ENCODE results near the gene AFF3. TPM values are rescaled to one million over a fixed set of nuclear protein-coding genes. Genes with fewer than 3 reads are reported as not detected.

Gene AFF3
- total and polyA plus RNA-seq, 9 donors: 2.4 to 7.2 (median 3.7) TPM

DNA sequence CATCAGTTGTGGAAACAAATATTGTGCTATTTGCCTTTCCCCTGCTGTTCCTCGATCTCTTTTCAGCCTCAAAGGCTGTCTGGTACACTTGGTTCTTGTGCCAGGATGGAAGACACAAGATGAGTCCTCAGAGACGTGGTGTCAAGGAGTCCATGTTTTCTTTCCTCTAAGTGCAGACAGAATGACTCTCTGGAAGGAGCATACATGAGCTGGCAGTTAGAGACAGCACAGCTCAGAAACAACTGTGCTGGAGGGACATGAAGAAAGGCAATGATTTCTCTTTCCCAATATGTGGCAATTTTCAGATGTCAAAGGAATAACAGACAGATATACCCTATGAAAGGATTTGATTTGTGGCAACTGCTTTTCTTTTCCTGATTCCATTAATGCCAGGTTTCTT is 162.2 kb downstream of the AFF3 start:
- no peaks in the 10 kb centered on the region for H3K9me3 ChIP-seq (replicated peaks; ENCODE audit: control insufficient read depth, low read depth, low read length)
- WGBS (ENCODE audit: insufficient coverage): 35% methylated on average over 2 of the region's 2 CpGs
- H3K27me3 ChIP-seq (ENCODE audit: control insufficient read depth, insufficient read depth, low read length): no peaks in the 10 kb centered on the region
- H3K4me3 ChIP-seq (ENCODE audit: low read length): no peak overlapping the region
- peaks cover 4% of the 10 kb centered on the region for H3K4me1 ChIP-seq (ENCODE audit: control insufficient read depth, insufficient read depth, low read length)
- H3K36me3 ChIP-seq (ENCODE audit: control insufficient read depth, insufficient read depth, low read length): no peaks in the 10 kb centered on the region
- H3K27ac ChIP-seq (ENCODE audit: low read length): no peak overlapping the region
- DNase-seq: no peak

- Histone ChIP-seq H3K36me3 (ENCODE audit: control insufficient read depth, insufficient read depth, low read length) (no peaks in the 10 kb centered on the region), H3K27ac (ENCODE audit: low read length) (no peak overlapping the region), H3K27me3 (ENCODE audit: control insufficient read depth, insufficient read depth, low read length) (no peaks in the 10 kb centered on the region), H3K4me3 (ENCODE audit: low read length) (no peak overlapping the region), H3K9me3 (replicated peaks; ENCODE audit: control insufficient read depth, low read depth, low read length) (no peaks in the 10 kb centered on the region), H3K4me1 (ENCODE audit: control insufficient read depth, insufficient read depth, low read length) (no peaks in the 10 kb centered on the region)
- DNase-seq: no peak
- WGBS (ENCODE audit: insufficient coverage): no CpG with 5 or more reads among the region's 1 CpG
These were observed 164.4 kb downstream of the AFF3 start for GRCh38 chr2:99977966-99978365.

- Histone ChIP-seq H3K4me1 (ENCODE audit: control insufficient read depth, insufficient read depth, low read length) (no peaks in the 10 kb centered on the region), H3K4me3 (ENCODE audit: low read length) (no peak overlapping the region), H3K27ac (ENCODE audit: low read length) (no peak overlapping the region), H3K9me3 (replicated peaks; ENCODE audit: control insufficient read depth, low read depth, low read length) (no peaks in the 10 kb centered on the region), H3K27me3 (ENCODE audit: control insufficient read depth, insufficient read depth, low read length) (no peaks in the 10 kb centered on the region), H3K36me3 (ENCODE audit: control insufficient read depth, insufficient read depth, low read length) (no peaks in the 10 kb centered on the region)
- no peak for DNase-seq
These were observed 167.0 kb downstream of the AFF3 start for GRCh38 chr2:99975386-99975785.

- no CpG with 5 or more reads among the region's 3 CpGs for WGBS (ENCODE audit: insufficient coverage)
- no peak overlapping the region for H3K27ac ChIP-seq (ENCODE audit: low read length)
- no peaks in the 10 kb centered on the region for H3K36me3 ChIP-seq (ENCODE audit: control insufficient read depth, insufficient read depth, low read length)
- DNase-seq: no peak
- H3K9me3 ChIP-seq (replicated peaks; ENCODE audit: control insufficient read depth, low read depth, low read length): no peaks in the 10 kb centered on the region
- no peaks in the 10 kb centered on the region for H3K4me1 ChIP-seq (ENCODE audit: control insufficient read depth, insufficient read depth, low read length)
- H3K27me3 ChIP-seq (ENCODE audit: control insufficient read depth, insufficient read depth, low read length): no peaks in the 10 kb centered on the region
- H3K4me3 ChIP-seq (ENCODE audit: low read length): no peak overlapping the region
These were observed 167.6 kb downstream of the AFF3 start for GRCh38 chr2:99974682-99975375.

- no peaks in the 10 kb centered on the region for H3K4me1 ChIP-seq (ENCODE audit: control insufficient read depth, insufficient read depth, low read length)
- no peaks in the 10 kb centered on the region for H3K9me3 ChIP-seq (replicated peaks; ENCODE audit: control insufficient read depth, low read depth, low read length)
- 93% methylated on average over 3 of the region's 6 CpGs for WGBS (ENCODE audit: insufficient coverage)
These were observed 168.1 kb downstream of the AFF3 start for GRCh38 chr2:99974275-99974674.

GRCh38 chr2:99971326-99971900 is 171.0 kb downstream of the AFF3 start:
- no peaks in the 10 kb centered on the region for H3K36me3 ChIP-seq (ENCODE audit: control insufficient read depth, insufficient read depth, low read length)
- peak; percentile 32 for DNase-seq
- no peaks in the 10 kb centered on the region for H3K27me3 ChIP-seq (ENCODE audit: control insufficient read depth, insufficient read depth, low read length)
- 41% methylated on average over 2 of the region's 3 CpGs for WGBS (ENCODE audit: insufficient coverage)
- no peaks in the 10 kb centered on the region for H3K4me1 ChIP-seq (ENCODE audit: control insufficient read depth, insufficient read depth, low read length)
- H3K4me3 ChIP-seq (ENCODE audit: low read length): no peak overlapping the region
- H3K27ac ChIP-seq (ENCODE audit: low read length): no peak overlapping the region
- H3K9me3 ChIP-seq (replicated peaks; ENCODE audit: control insufficient read depth, low read depth, low read length): no peaks in the 10 kb centered on the region

More at GRCh38 chr2:99974275-99974674, 168.1 kb downstream of the AFF3 start:
- DNase-seq: no peak
- H3K36me3 ChIP-seq (ENCODE audit: control insufficient read depth, insufficient read depth, low read length): no peaks in the 10 kb centered on the region
- H3K4me3 ChIP-seq (ENCODE audit: low read length): no peak overlapping the region
- no peak overlapping the region for H3K27ac ChIP-seq (ENCODE audit: low read length)
- no peaks in the 10 kb centered on the region for H3K27me3 ChIP-seq (ENCODE audit: control insufficient read depth, insufficient read depth, low read length)

DNA sequence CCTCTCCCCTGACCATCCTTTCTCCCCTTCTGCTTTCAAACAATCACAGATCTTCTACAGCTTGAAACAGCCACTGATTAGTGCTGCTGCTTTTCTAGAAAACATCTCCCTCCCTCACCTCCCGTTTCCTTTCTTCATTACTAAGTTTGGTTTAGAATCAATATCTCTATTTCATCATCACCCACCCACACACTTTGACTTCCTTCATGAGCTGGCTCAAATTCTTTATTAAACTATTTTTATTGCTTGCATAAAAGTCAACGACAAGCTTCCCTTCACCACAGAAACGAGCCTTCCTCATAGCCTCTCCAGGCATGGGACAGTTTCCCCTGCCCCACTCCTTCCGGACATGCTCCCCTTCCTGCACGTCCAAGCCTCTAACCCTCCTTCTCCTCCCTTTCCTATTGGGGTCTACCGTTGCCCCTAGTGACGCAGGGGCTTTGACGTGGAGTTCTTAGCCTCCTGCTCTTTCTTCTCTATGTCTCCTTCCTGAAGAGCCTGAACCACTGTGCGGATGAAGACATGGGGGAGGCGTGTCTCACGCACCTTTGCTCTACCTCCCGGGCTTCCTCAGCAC is 172.0 kb downstream of the AFF3 start:
- no peaks in the 10 kb centered on the region for H3K36me3 ChIP-seq (ENCODE audit: control insufficient read depth, insufficient read depth, low read length)
- no peaks in the 10 kb centered on the region for H3K4me1 ChIP-seq (ENCODE audit: control insufficient read depth, insufficient read depth, low read length)
- H3K27me3 ChIP-seq (ENCODE audit: control insufficient read depth, insufficient read depth, low read length): no peaks in the 10 kb centered on the region
- H3K9me3 ChIP-seq (replicated peaks; ENCODE audit: control insufficient read depth, low read depth, low read length): no peaks in the 10 kb centered on the region
- DNase-seq: no peak
- WGBS (ENCODE audit: insufficient coverage): 75% methylated on average over 11 of the region's 12 CpGs
- no peak overlapping the region for H3K27ac ChIP-seq (ENCODE audit: low read length)
- no peak overlapping the region for H3K4me3 ChIP-seq (ENCODE audit: low read length)

- WGBS (ENCODE audit: insufficient coverage): 66% methylated on average over 5 of the region's 9 CpGs
- no peaks in the 10 kb centered on the region for H3K4me1 ChIP-seq (ENCODE audit: control insufficient read depth, insufficient read depth, low read length)
- no peak overlapping the region for H3K27ac ChIP-seq (ENCODE audit: low read length)
- H3K9me3 ChIP-seq (replicated peaks; ENCODE audit: control insufficient read depth, low read depth, low read length): no peaks in the 10 kb centered on the region
- no peaks in the 10 kb centered on the region for H3K36me3 ChIP-seq (ENCODE audit: control insufficient read depth, insufficient read depth, low read length)
- no peak overlapping the region for H3K4me3 ChIP-seq (ENCODE audit: low read length)
- H3K27me3 ChIP-seq (ENCODE audit: control insufficient read depth, insufficient read depth, low read length): no peaks in the 10 kb centered on the region
- no peak for DNase-seq
These were observed 181.0 kb downstream of the AFF3 start for GRCh38 chr2:99961196-99961913.

- Histone ChIP-seq H3K4me3 (ENCODE audit: low read length) (no peak overlapping the region), H3K9me3 (replicated peaks; ENCODE audit: control insufficient read depth, low read depth, low read length) (no peaks in the 10 kb centered on the region), H3K27ac (ENCODE audit: low read length) (no peak overlapping the region), H3K27me3 (ENCODE audit: control insufficient read depth, insufficient read depth, low read length) (no peaks in the 10 kb centered on the region), H3K4me1 (ENCODE audit: control insufficient read depth, insufficient read depth, low read length) (no peaks in the 10 kb centered on the region), H3K36me3 (ENCODE audit: control insufficient read depth, insufficient read depth, low read length) (no peaks in the 10 kb centered on the region)
- WGBS (ENCODE audit: insufficient coverage): no CpG with 5 or more reads among the region's 3 CpGs
- DNase-seq: no peak
These were observed 181.6 kb downstream of the AFF3 start for GRCh38 chr2:99960790-99961189.

DNA sequence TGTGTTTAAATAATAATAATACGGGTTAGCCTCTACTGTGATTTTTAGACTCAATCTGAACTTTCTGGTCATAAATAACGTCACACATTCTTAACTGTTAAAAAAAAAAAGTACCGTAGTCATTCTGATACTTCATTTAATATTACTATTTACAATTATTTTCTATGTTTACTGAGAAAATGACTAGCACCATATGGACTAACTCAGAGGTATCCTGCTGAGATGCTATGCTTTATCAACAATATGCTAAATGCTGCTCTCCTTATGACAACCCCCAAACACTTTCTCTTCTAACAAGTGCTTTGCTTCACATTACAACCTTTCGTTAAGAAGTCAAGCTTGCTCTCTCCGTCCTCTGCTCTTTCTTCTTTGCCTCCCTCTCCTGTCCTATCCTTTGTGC is 182.1 kb downstream of the AFF3 start:
- DNase-seq: no peak
- WGBS (ENCODE audit: insufficient coverage): 67% methylated on average over 1 of the region's 5 CpGs
- Histone ChIP-seq H3K36me3 (ENCODE audit: control insufficient read depth, insufficient read depth, low read length) (no peaks in the 10 kb centered on the region), H3K9me3 (replicated peaks; ENCODE audit: control insufficient read depth, low read depth, low read length) (no peaks in the 10 kb centered on the region), H3K27me3 (ENCODE audit: control insufficient read depth, insufficient read depth, low read length) (no peaks in the 10 kb centered on the region), H3K4me3 (ENCODE audit: low read length) (no peak overlapping the region), H3K27ac (ENCODE audit: low read length) (no peak overlapping the region), H3K4me1 (ENCODE audit: control insufficient read depth, insufficient read depth, low read length) (no peaks in the 10 kb centered on the region)

Data from muscle of leg (tissue), 11 donors.